ENCODE results near the gene ZP3.

GRCh38 chr7:76383089-76383944 is 41.4 kb upstream of the ZP3 start:
- TF ChIP-seq, protein P1, sequence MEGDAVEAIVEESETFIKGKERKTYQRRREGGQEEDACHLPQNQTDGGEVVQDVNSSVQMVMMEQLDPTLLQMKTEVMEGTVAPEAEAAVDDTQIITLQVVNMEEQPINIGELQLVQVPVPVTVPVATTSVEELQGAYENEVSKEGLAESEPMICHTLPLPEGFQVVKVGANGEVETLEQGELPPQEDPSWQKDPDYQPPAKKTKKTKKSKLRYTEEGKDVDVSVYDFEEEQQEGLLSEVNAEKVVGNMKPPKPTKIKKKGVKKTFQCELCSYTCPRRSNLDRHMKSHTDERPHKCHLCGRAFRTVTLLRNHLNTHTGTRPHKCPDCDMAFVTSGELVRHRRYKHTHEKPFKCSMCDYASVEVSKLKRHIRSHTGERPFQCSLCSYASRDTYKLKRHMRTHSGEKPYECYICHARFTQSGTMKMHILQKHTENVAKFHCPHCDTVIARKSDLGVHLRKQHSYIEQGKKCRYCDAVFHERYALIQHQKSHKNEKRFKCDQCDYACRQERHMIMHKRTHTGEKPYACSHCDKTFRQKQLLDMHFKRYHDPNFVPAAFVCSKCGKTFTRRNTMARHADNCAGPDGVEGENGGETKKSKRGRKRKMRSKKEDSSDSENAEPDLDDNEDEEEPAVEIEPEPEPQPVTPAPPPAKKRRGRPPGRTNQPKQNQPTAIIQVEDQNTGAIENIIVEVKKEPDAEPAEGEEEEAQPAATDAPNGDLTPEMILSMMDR (IDR thresholded peaks at IDR 0.05; ENCODE audit: poor library complexity): no peak
- TF ChIP-seq EZH2 (IDR thresholded peaks at IDR 0.05; ENCODE audit: borderline replicate concordance): no peak

Data from hepatocyte (in vitro differentiated cells).